ENCODE results near the gene PHC1. TPM values are rescaled to one million over a fixed set of nuclear protein-coding genes. Genes with fewer than 3 reads are reported as not detected.

PHC1 gene
- polyA plus RNA-seq, 2 donors, result 12.0 to 24.4 TPM

- no peaks in the 10 kb centered on the region for H3K9me3 ChIP-seq (ENCODE audit: control insufficient read depth in 2 of 2, insufficient read depth in 1 of 2, low read depth in 1 of 2, low read length in 1 of 2)
- no peaks in the 10 kb centered on the region for H3K36me3 ChIP-seq (ENCODE audit: control insufficient read depth in 2 of 2, insufficient read depth in 2 of 2, low read length in 1 of 2)
- no peaks in the 10 kb centered on the region for H3K27me3 ChIP-seq (ENCODE audit: control insufficient read depth in 1 of 2, insufficient read depth in 2 of 2, low read length in 2 of 2)
- H3K27ac ChIP-seq (ENCODE audit: low read depth in 2 of 2, low read length in 1 of 2), result no peak overlapping the region
- no peak overlapping the region for H3K4me3 ChIP-seq (ENCODE audit: low read depth in 1 of 2, low read length in 2 of 2)
- no peaks in the 10 kb centered on the region for H3K4me1 ChIP-seq (ENCODE audit: control insufficient read depth in 2 of 2, insufficient read depth in 2 of 2, low read length in 1 of 2)
Measured at GRCh38 chr12:8987163-8987562, 72.9 kb downstream of the PHC1 start.

- H3K9me3 ChIP-seq (ENCODE audit: control insufficient read depth in 2 of 2, insufficient read depth in 1 of 2, low read depth in 1 of 2, low read length in 1 of 2), result no peaks in the 10 kb centered on the region
- no peaks in the 10 kb centered on the region for H3K27me3 ChIP-seq (ENCODE audit: control insufficient read depth in 1 of 2, insufficient read depth in 2 of 2, low read length in 2 of 2)
- no peaks in the 10 kb centered on the region for H3K4me1 ChIP-seq (ENCODE audit: control insufficient read depth in 2 of 2, insufficient read depth in 2 of 2, low read length in 1 of 2)
- WGBS, 2 donors, result 28 to 39% methylated on average over 1 of the region's 1 CpG
- no peak overlapping the region for H3K4me3 ChIP-seq (ENCODE audit: low read depth in 1 of 2, low read length in 2 of 2)
- H3K27ac ChIP-seq (ENCODE audit: low read depth in 2 of 2, low read length in 1 of 2), result no peak overlapping the region
- H3K36me3 ChIP-seq (ENCODE audit: control insufficient read depth in 2 of 2, insufficient read depth in 2 of 2, low read length in 1 of 2), result no peaks in the 10 kb centered on the region
Measured at GRCh38 chr12:8987685-8988084, 73.4 kb downstream of the PHC1 start.

GRCh38 chr12:8989413-8989812 lies 75.1 kb downstream of the PHC1 start, which contains the start of gene KLRG1:
Gene KLRG1, plus strand, starts transcription at chr12:8989546. Its CDS starts 90 bp downstream, at chr12:8989636.
- no peaks in the 10 kb centered on the region for H3K9me3 ChIP-seq (ENCODE audit: control insufficient read depth in 2 of 2, insufficient read depth in 1 of 2, low read depth in 1 of 2, low read length in 1 of 2)

More at GRCh38 chr12:8989413-8989812, 75.1 kb downstream of the PHC1 start, which contains the start of gene KLRG1:
- no peaks in the 10 kb centered on the region for H3K36me3 ChIP-seq (ENCODE audit: control insufficient read depth in 2 of 2, insufficient read depth in 2 of 2, low read length in 1 of 2)
- 82 to 83% methylated on average over 2 of the region's 2 CpGs for WGBS, 2 donors
- no peaks in the 10 kb centered on the region for H3K4me1 ChIP-seq (ENCODE audit: control insufficient read depth in 2 of 2, insufficient read depth in 2 of 2, low read length in 1 of 2)
- no peak within 1 kb of the TSS for H3K27ac ChIP-seq (ENCODE audit: low read depth in 2 of 2, low read length in 1 of 2)
- no peaks in the 10 kb centered on the region for H3K27me3 ChIP-seq (ENCODE audit: control insufficient read depth in 1 of 2, insufficient read depth in 2 of 2, low read length in 2 of 2)
- H3K4me3 ChIP-seq (ENCODE audit: low read depth in 1 of 2, low read length in 2 of 2), result no peak within 1 kb of the TSS

Other genes starting within 250 kb of the PHC1 start
- gene RIMKLB, start 216.5 kb upstream of the PHC1 start, polyA plus RNA-seq, result 10 to 100 TPM; 11.2 to 22.5 TPM
- 100 to 1,000 TPM; 477 to 614 TPM for gene A2ML1, start 91.9 kb upstream of the PHC1 start, polyA plus RNA-seq
- 10 to 100 TPM; 28.5 to 45.9 TPM for gene M6PR, start 35.1 kb downstream of the PHC1 start, polyA plus RNA-seq
- gene KLRG1, start 75.0 kb downstream of the PHC1 start, polyA plus RNA-seq, result under 1 TPM; 0.47 to 0.52 TPM
- gene A2M, start 201.4 kb downstream of the PHC1 start, polyA plus RNA-seq, result 10 to 100 TPM; 18.0 to 60.4 TPM

Data from esophagus (tissue), 2 donors.